Activated gamma-delta T cell (primary cell): ENCODE data around the gene HDX.
"Not testable (repeated sequence)": the region's sequence is repeated elsewhere in the genome, so short reads cannot be mapped to it uniquely, and the experiment has no call there.

ENCODE experiments used
- DNase-seq: peaks from one replicate; lab custom pipeline; 2025; lab: John Stamatoyannopoulos, UW
- total RNA-seq, 2 donors: gene quantifications; one replicate each; lab custom pipeline; 2026; lab: John Stamatoyannopoulos, UW

The HDX gene
- total RNA-seq = 1.3 to 2.9 reads per million in 2 donors

GRCh38 chrX:84501798-84502628 is at the start of gene HDX:
HDX (minus strand) TSS chrX:84502453; CDS start chrX:84475397, 27,056 bp downstream.
- DNase-seq = peak; percentile 20

- not testable (repeated sequence) for DNase-seq
Observed at GRCh38 chrX:84541315-84541714, 39.1 kb upstream of the HDX start.

DNA sequence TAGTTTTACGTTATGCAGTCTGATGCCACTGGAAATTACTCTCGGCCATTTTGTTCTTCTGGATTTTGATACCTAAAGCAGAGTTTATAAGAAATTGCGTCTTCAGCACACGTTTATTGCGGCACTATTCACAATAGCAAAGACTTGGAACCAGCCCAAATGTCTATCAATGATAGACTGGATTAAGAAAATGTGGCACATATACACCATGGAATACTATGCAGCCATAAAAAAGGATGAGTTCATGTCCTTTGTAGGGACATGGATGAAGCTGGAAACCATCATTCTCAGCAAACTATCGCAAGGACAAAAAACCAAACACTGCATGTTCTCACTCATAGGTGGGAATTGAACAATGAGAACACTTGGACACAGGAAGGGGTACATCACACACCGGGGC is 35.4 kb upstream of the HDX start:
- DNase-seq = not testable (repeated sequence)

- DNase-seq = no peak
Observed at GRCh38 chrX:84488426-84488825, 13.8 kb downstream of the HDX start.

- no peak for DNase-seq
Observed at GRCh38 chrX:84487365-84488353, 14.6 kb downstream of the HDX start.

- DNase-seq = no peak
Observed at GRCh38 chrX:84479086-84479485, 23.2 kb downstream of the HDX start.

DNA sequence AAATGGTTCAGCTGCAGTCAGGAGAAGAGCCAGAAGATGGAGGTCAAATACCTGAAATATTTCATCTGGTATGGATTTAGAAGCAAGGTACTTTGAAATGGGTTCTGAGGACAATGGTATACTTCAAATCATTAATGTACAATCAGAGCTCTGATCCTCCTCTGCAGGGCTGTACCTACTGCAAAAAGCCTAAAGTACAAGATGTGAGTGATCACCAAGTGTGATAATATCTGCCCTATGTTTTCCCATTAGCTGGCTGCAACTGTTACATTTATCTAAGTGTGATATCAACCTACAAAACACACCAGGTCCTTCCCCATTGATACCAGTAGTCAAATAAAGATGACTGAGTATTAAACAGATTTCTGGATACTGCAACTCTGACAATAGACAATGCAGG is 25.1 kb downstream of the HDX start:
- no peak for DNase-seq

DNA sequence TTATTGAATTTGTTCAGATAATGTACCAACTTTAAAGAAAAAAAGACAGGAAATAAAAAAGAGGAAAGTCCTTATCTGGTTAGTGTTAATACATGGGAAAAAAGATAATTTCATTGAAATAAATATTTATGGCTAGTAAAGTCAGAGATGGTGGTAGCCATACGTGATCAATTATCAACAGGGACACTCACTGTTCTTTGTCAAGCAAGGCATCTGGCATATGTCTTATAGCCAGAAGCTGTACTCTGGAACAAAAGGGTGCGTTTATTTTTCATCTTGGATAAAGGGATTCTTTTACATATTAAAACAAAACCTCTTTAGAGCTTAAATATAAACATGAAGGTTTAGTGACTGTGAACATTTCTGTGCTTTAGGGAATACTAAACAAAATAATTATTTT is 26.7 kb downstream of the HDX start:
- no peak for DNase-seq

DNA sequence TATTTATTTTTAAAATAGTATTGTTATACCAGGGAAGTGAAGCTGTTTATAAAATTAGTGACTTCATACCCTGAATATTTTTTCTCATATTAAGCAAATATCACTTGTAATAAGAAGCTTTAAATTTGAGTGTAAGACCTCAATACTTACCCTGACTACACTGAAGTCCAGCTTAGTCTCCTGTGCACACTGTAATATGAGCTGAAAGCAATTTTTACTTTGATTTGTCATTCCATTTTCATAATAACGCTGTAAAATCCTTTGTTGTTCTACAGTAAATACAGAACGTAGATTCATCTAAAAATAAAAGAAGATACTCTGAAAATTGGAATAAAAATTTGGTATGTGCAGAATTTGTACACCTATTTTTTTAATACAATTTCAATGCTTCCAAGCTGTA is 27.2 kb downstream of the HDX start:
- DNase-seq = no peak

GRCh38 chrX:84469226-84469625 is 33.0 kb downstream of the HDX start:
- DNase-seq = no peak

DNA sequence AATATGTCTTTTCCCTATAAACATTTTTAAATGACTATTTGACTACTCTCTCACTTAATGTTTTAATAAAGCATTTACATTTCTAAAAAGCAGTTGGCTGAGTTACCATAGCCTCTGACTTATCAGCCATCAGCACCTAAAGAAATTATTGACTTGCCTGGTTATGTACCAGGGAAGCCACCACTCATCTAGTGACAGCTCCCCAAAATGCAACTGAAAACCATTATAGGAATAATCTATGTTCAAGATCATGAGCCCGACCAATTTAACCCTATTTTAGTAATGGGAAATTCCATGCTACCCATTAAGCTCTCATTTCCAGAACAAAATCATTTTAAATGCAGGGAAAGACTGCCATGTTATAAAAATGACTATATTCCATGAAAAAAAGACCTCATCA is 34.4 kb downstream of the HDX start:
- no peak for DNase-seq

DNA sequence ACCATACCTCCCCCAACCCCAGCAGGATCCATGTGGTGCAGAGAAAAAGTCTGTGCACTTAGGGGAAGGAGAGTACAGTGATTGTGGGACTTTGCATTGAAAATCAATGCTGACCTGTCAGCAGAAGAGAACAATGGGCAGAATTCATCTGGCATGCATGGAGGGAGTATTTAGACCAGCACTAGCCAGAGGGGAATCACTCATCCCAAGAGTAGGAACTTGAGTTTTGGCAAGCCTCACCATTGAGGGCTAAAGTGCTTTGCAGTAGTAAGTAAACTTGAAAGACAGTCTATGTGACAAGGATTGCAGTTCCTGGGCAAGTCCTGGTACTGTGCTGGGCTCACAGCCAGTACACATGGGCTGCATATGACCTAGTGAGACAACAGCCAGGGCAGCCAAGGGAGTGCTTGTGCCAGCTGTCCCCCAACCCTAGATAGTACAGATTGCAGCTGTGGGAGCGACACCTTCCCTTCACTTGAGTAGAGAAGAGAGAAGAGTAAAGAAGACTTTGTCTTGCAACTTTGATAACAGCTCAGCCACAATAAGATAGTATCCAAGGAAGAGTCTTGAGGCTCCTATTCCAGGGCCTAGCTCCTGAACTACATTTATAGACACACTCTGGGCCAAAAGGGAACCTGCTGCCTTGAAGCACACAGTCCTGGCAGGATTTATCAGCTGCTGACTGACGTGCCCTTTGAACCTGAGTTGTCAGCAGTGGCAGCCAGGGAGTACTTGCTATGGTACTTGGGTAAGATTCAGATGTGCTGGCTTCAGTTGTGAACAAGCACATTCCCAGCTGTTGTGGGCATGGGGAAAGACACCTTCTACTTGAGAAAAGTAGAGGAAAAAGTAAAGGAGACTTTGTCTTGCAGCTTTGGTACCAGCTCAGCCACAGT is 48.7 kb downstream of the HDX start:
- no peak for DNase-seq

- DNase-seq = no peak
Observed at GRCh38 chrX:84441143-84441542, 61.1 kb downstream of the HDX start.

DNA sequence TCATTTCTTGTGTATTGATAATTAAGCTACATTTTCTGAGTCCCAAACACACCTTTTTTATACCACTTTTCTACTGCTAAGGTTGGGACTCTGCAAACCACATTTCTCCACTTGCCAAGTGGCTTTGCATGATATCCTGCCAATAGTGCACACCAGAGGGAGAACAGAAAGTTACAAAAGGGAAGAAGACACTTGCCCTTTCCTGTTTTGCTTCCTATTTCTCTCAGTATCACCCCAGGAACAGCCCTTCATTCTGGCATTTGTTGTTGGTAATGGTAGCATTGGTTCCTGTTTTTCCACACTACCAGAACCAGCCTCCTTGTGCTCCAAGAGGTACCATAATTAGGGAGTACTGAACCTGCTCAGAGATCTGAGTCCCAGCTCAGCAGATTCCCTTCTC is 87.1 kb downstream of the HDX start:
- DNase-seq = no peak

- no peak for DNase-seq
Observed at GRCh38 chrX:84363663-84364062, 138.6 kb downstream of the HDX start.

DNA sequence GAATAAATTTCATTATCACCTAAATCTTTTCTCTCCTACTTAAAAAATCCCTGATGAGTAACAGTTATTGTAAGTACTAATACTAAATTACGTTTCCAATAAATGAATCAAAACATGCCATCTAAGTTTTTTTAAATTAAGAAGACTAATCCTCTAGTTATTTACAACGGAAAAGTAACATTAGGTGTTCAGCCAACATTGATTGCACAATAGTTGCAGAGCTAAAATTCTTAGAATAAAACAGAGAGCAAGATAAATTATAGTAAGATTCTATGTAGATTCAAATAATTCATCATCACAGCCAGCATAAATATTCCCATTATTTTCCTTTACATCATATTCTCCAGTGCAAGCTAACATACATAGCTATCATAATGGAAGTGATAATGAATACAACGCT is 139.2 kb downstream of the HDX start:
- DNase-seq = no peak

- DNase-seq = no peak
Observed at GRCh38 chrX:84362184-84362838, 139.9 kb downstream of the HDX start.

DNA sequence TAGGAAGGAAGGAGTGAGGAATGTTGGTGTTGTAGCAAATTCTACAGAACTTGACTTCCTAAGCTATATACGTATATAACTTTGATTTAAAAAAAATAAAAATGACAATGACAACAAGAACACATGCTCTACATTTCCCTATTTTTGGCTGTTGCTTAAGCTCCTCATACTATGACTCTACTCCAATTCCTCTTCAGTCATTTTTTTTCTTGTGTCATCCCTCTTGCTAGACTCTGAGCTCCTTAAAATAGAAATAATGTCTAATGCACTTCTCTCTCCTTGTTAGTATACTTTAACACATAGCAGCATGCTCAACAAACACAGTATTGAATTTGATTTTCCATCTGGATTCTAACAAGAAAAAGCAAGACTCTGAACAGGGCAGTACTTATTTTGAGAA is 144.0 kb downstream of the HDX start:
- DNase-seq = no peak

DNA sequence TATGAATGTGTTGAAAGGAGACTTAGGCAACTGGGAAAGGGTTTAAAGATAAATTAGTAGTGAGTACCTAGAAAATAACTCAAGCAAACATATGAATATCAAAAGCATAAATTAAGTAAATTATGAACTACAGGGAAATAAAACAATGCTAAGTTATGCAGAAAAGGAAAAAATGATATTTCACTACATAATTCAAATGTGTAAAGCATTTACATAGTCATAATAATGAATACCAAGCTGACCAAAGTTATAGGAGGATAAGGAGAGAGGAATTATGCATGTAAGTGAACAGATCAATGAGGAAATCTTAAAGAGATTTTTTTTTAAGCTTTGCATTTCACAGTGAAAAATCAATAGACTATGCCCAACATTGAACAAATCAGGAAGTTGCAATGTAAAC is 145.0 kb downstream of the HDX start:
- DNase-seq = no peak

DNA sequence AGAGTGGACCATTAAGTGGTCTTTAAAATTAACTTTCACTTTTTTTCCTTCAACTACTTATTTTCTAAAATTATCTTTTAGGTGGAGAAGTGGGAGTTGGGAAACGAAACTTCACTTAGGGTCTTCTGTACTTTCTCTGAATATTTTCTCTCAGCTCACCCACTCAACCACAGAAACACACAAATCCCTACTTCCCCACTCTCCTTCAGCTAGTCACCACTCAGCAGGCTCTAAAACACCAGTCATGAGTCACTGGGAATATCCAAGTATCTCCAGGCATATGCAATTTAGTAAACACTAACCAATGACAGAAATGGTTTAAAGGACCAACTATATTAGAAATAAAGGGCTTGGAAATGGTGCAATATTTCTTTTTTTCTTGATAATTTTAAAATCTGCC is 161.3 kb downstream of the HDX start:
- DNase-seq = no peak
